ENCODE data around the gene TRAF3IP3. TPM values are rescaled to one million over a fixed set of nuclear protein-coding genes. Genes with fewer than 3 reads are reported as not detected.

TRAF3IP3 gene
- total RNA-seq, 1 donor from 2014 or later = not detected

DNA sequence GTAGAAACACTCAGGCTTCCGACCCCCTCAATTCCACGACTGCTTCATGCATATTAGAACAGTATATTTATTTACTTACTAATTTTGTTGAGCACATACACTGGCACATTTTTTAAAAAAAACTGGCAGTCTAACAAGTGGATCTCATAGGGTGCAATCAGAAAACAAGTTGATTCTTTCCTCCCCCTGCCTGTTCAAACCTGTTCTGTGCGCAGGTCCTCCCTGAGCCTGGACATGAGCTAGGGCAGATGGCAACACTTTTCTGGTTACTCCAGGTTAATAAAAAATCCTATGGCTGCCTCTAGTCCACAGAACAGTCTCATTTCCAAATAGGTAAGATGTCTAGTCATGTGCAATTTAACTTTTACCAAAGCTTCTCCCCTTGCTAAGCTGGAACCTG is 32.6 kb upstream of the TRAF3IP3 start:
- no peaks in the 10 kb centered on the region for H3K4me1 ChIP-seq
- no peak overlapping the region for H3K4me2 ChIP-seq
- no peak overlapping the region for H2AFZ ChIP-seq (replicated peaks)
- no peaks in the 10 kb centered on the region for H3F3A ChIP-seq (ENCODE audit: low read depth)
- no peak for DNase-seq (ENCODE audit: low spot score)
- H3K27ac Mint-ChIP-seq = no peak overlapping the region
- TF ChIP-seq EZH2phosphoT487 (IDR thresholded peaks at IDR 0.05) (no peak), EZH2 (IDR thresholded peaks at IDR 0.05) (no peak)
- TF ChIP-seq, protein P1, sequence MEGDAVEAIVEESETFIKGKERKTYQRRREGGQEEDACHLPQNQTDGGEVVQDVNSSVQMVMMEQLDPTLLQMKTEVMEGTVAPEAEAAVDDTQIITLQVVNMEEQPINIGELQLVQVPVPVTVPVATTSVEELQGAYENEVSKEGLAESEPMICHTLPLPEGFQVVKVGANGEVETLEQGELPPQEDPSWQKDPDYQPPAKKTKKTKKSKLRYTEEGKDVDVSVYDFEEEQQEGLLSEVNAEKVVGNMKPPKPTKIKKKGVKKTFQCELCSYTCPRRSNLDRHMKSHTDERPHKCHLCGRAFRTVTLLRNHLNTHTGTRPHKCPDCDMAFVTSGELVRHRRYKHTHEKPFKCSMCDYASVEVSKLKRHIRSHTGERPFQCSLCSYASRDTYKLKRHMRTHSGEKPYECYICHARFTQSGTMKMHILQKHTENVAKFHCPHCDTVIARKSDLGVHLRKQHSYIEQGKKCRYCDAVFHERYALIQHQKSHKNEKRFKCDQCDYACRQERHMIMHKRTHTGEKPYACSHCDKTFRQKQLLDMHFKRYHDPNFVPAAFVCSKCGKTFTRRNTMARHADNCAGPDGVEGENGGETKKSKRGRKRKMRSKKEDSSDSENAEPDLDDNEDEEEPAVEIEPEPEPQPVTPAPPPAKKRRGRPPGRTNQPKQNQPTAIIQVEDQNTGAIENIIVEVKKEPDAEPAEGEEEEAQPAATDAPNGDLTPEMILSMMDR (IDR thresholded peaks at IDR 0.05) = no peak
- no peaks in the 10 kb centered on the region for H3K9me3 ChIP-seq (ENCODE audit: low read depth)
- no peak overlapping the region for H3K9ac ChIP-seq
- no peaks in the 10 kb centered on the region for H4K20me1 ChIP-seq (ENCODE audit: low read depth)
- H3K4me1 Mint-ChIP-seq = no peaks in the 10 kb centered on the region
- H3K27ac ChIP-seq = no peak overlapping the region
- no peak overlapping the region for H3K4me3 ChIP-seq
- H3K27me3 Mint-ChIP-seq (ENCODE audit: insufficient read depth, low read depth) = no peaks in the 10 kb centered on the region
- H3K36me3 Mint-ChIP-seq = no peaks in the 10 kb centered on the region
- H3K4me3 Mint-ChIP-seq = no peak overlapping the region
- H3K9me3 Mint-ChIP-seq = no peaks in the 10 kb centered on the region
- H3K36me3 ChIP-seq = no peaks in the 10 kb centered on the region
- no peaks in the 10 kb centered on the region for H3K79me2 ChIP-seq (ENCODE audit: low read depth)
- peaks cover 5% of the 10 kb centered on the region for H3K27me3 ChIP-seq

DNA sequence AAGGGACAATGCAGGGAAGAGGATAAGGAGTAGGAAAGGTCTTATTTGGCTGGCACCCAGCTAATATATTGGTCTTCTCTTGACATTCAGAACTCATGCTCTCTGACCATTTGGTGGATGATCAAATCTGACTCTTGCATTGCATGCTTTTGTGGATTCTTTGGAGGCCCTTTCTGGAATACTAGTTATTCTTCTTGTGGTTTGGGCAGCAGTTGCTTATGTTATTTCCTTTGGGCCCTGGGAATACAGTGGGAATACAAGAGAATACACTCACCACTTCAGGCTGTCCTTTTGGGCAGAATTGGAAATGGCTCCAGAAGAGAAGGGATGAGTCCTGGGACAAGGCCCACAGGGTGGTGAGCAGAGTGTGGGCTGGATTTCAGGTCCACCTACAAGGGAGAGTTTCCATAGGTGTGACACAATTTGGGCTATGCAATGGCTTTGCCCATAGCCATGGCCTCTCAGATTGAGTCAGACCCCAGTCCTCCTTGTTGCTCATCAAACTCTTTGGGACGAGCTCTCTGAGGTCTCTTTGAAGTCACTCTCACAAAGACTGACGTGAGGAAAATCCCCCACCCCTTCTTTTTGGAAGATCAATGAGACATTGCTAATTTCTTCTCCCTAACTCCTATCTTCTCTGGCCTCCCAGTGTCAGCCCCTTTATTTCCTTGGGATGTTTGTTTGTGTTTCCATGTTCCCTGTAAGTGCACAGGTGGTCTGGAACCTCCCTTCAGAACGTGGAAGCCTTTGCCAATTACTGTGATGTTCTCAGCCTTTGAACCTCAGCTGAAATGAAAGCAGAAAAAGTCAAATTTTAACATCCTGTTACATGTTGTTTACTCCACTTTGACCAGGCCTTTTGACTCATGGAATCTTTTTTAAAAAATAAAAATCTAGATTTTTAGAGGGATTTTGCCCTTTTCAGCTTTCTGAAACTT is 31.8 kb upstream of the TRAF3IP3 start:
- Histone ChIP-seq H3K9me3 (ENCODE audit: low read depth) (no peaks in the 10 kb centered on the region), H4K20me1 (ENCODE audit: low read depth) (no peaks in the 10 kb centered on the region), H3F3A (ENCODE audit: low read depth) (no peaks in the 10 kb centered on the region), H3K4me3 (no peak overlapping the region), H2AFZ (replicated peaks) (no peak overlapping the region), H3K27me3 (peaks cover 5% of the 10 kb centered on the region), H3K36me3 (no peaks in the 10 kb centered on the region), H3K9ac (no peak overlapping the region), H3K79me2 (ENCODE audit: low read depth) (no peaks in the 10 kb centered on the region), H3K4me2 (no peak overlapping the region), H3K27ac (no peak overlapping the region), H3K4me1 (no peaks in the 10 kb centered on the region)
- no peaks in the 10 kb centered on the region for H3K27me3 Mint-ChIP-seq (ENCODE audit: insufficient read depth, low read depth)
- no peaks in the 10 kb centered on the region for H3K9me3 Mint-ChIP-seq
- no peaks in the 10 kb centered on the region for H3K36me3 Mint-ChIP-seq
- no peak overlapping the region for H3K27ac Mint-ChIP-seq
- no peaks in the 10 kb centered on the region for H3K4me1 Mint-ChIP-seq
- no peak for TF ChIP-seq EZH2phosphoT487 (IDR thresholded peaks at IDR 0.05)
- TF ChIP-seq EZH2 (IDR thresholded peaks at IDR 0.05) = no peak
- TF ChIP-seq, protein P1 (IDR thresholded peaks at IDR 0.05) = no peak
- no peak for DNase-seq (ENCODE audit: low spot score)
- H3K4me3 Mint-ChIP-seq = no peak overlapping the region

DNA sequence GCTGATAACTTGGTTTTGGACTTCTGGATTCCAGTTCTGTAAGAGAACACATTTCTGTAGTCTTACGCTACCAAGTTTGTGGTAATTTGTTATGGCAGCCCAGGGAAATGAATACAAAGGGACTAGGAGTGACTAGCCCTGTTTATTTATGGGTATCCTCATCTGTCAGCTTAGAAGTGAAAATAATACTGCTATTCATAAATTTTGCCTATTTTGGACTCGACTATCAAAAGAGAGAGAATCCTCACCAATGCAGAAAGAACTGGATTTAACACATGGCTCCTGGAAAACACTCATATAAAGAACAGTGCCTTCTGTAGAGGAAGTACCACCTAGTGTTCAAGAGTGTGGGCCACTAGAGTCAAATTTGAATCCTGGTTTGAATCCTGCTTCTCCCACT is 28.6 kb upstream of the TRAF3IP3 start:
- Histone ChIP-seq H3K27me3 (peaks cover 16% of the 10 kb centered on the region), H3F3A (ENCODE audit: low read depth) (no peaks in the 10 kb centered on the region), H3K27ac (no peak overlapping the region), H3K9ac (no peak overlapping the region), H3K4me1 (no peaks in the 10 kb centered on the region), H3K79me2 (ENCODE audit: low read depth) (no peaks in the 10 kb centered on the region), H3K4me3 (no peak overlapping the region), H4K20me1 (ENCODE audit: low read depth) (no peaks in the 10 kb centered on the region), H2AFZ (replicated peaks) (no peak overlapping the region), H3K9me3 (ENCODE audit: low read depth) (no peaks in the 10 kb centered on the region), H3K4me2 (no peak overlapping the region), H3K36me3 (no peaks in the 10 kb centered on the region)
- no peaks in the 10 kb centered on the region for H3K36me3 Mint-ChIP-seq
- no peak for DNase-seq (ENCODE audit: low spot score)
- TF ChIP-seq, protein P1 (IDR thresholded peaks at IDR 0.05) = no peak
- no peak for TF ChIP-seq EZH2phosphoT487 (IDR thresholded peaks at IDR 0.05)
- no peak for TF ChIP-seq EZH2 (IDR thresholded peaks at IDR 0.05)
- H3K9me3 Mint-ChIP-seq = no peaks in the 10 kb centered on the region
- H3K4me1 Mint-ChIP-seq = no peaks in the 10 kb centered on the region
- no peak overlapping the region for H3K27ac Mint-ChIP-seq
- H3K27me3 Mint-ChIP-seq (ENCODE audit: insufficient read depth, low read depth) = peaks cover 5% of the 10 kb centered on the region
- no peak overlapping the region for H3K4me3 Mint-ChIP-seq

Measured in neural progenitor cell (in vitro differentiated cells).